Glutamatergic neuron (in vitro differentiated cells): ENCODE measurements around the gene UGP2. TPM values are rescaled to one million over a fixed set of nuclear protein-coding genes. Genes with fewer than 3 reads are reported as not detected.

Experiments used
- DNase-seq: peaks from one replicate; pipeline ENCODE4 v3.0.0; 2022
- H3K27ac Mint-ChIP-seq: one replicate; pipeline ENCODE4 v1.8.0; 2020; ENCODE audit warnings: mild to moderate bottlenecking, mixed read lengths, inconsistent platforms; ENCODE audit not compliant: unreplicated experiment
- H3K27me3 Mint-ChIP-seq: one replicate; pipeline ENCODE4 v1.8.0; 2020; ENCODE audit warnings: mild to moderate bottlenecking, moderate library complexity, mixed read lengths, inconsistent platforms; ENCODE audit not compliant: unreplicated experiment
- H3K36me3 Mint-ChIP-seq: one replicate; pipeline ENCODE4 v1.8.0; 2020; ENCODE audit warnings: mild to moderate bottlenecking, mixed read lengths, inconsistent platforms; ENCODE audit not compliant: unreplicated experiment
- H3K4me1 Mint-ChIP-seq: one replicate; pipeline ENCODE4 v1.8.0; 2020; ENCODE audit warnings: mild to moderate bottlenecking, low read depth, mixed read lengths, inconsistent platforms; ENCODE audit not compliant: unreplicated experiment
- H3K4me3 Mint-ChIP-seq: one replicate; pipeline ENCODE4 v1.8.0; 2020; ENCODE audit warnings: mild to moderate bottlenecking, mixed read lengths, inconsistent platforms; ENCODE audit not compliant: unreplicated experiment
- H3K9me3 Mint-ChIP-seq: one replicate; pipeline ENCODE4 v1.8.0; 2020; ENCODE audit warnings: mild to moderate bottlenecking, moderate library complexity, mixed read lengths, inconsistent platforms; ENCODE audit not compliant: unreplicated experiment
- total RNA-seq: library from RNA; stranded (reverse); fragmentation: NEBNext Ultra II Directional; extraction: Animal tissue kit (Norgen Biotek cat#: 25700); gene quantifications from one replicate; pipeline ENCODE4 v1.2.1, GENCODE V29; 2021; ENCODE audit not compliant: unreplicated experiment
- TF ChIP-seq, protein P1 (sequence below): fragments of 200-600 bp; sonication (generic); IDR thresholded peaks from one replicate; pipeline ENCODE4 v1.5.0; 2021; ENCODE audit not compliant: partially characterized antibody, unreplicated experiment

Gene UGP2
- total RNA-seq, 1 donor from 2014 or later = 68.6 TPM

GRCh38 chr2:63894167-63894566 is 52.5 kb downstream of the UGP2 start:
- no peak for DNase-seq
- TF ChIP-seq, protein P1, sequence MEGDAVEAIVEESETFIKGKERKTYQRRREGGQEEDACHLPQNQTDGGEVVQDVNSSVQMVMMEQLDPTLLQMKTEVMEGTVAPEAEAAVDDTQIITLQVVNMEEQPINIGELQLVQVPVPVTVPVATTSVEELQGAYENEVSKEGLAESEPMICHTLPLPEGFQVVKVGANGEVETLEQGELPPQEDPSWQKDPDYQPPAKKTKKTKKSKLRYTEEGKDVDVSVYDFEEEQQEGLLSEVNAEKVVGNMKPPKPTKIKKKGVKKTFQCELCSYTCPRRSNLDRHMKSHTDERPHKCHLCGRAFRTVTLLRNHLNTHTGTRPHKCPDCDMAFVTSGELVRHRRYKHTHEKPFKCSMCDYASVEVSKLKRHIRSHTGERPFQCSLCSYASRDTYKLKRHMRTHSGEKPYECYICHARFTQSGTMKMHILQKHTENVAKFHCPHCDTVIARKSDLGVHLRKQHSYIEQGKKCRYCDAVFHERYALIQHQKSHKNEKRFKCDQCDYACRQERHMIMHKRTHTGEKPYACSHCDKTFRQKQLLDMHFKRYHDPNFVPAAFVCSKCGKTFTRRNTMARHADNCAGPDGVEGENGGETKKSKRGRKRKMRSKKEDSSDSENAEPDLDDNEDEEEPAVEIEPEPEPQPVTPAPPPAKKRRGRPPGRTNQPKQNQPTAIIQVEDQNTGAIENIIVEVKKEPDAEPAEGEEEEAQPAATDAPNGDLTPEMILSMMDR = no peak
- no peaks in the 10 kb centered on the region for H3K4me1 Mint-ChIP-seq
- H3K9me3 Mint-ChIP-seq = peaks cover 2% of the 10 kb centered on the region
- peaks cover under 1% of the 10 kb centered on the region for H3K36me3 Mint-ChIP-seq
- H3K27ac Mint-ChIP-seq = no peak overlapping the region
- no peak overlapping the region for H3K4me3 Mint-ChIP-seq
- no peaks in the 10 kb centered on the region for H3K27me3 Mint-ChIP-seq

GRCh38 chr2:63898839-63899238 is 57.1 kb downstream of the UGP2 start:
- no peaks in the 10 kb centered on the region for H3K4me1 Mint-ChIP-seq
- H3K27ac Mint-ChIP-seq = no peak overlapping the region
- H3K9me3 Mint-ChIP-seq = peaks cover 4% of the 10 kb centered on the region
- TF ChIP-seq, protein P1 = no peak
- DNase-seq = no peak
- peaks cover 28% of the 10 kb centered on the region for H3K36me3 Mint-ChIP-seq
- no peaks in the 10 kb centered on the region for H3K27me3 Mint-ChIP-seq
- no peak overlapping the region for H3K4me3 Mint-ChIP-seq

GRCh38 chr2:63899639-63900038 is 57.9 kb downstream of the UGP2 start:
- Mint-ChIP-seq H3K4me1 (no peaks in the 10 kb centered on the region), H3K27ac (no peak overlapping the region), H3K36me3 (peaks cover 28% of the 10 kb centered on the region), H3K9me3 (peaks cover 4% of the 10 kb centered on the region), H3K4me3 (no peak overlapping the region), H3K27me3 (no peaks in the 10 kb centered on the region)
- DNase-seq = no peak
- TF ChIP-seq, protein P1 = no peak

DNA sequence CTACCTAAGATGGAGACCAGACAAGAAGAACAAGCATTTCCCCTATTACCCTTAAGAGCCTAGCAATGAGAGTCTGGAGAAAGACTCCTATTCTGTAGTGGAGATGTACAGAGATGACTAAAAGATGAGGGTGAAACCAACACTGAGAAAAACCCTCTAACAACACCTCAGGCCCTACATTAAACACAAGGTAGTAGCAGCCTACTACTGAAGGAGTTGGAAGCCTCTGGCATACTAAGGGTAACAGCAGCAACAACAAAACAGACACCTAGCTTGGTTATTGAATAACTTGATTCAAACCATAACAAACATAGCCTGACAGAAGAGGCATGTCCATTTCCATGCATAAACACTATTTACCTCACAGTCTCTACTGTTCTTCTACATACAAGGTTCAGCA is 60.5 kb downstream of the UGP2 start:
- no peak overlapping the region for H3K4me3 Mint-ChIP-seq
- TF ChIP-seq, protein P1 = no peak
- no peaks in the 10 kb centered on the region for H3K4me1 Mint-ChIP-seq
- peaks cover 4% of the 10 kb centered on the region for H3K9me3 Mint-ChIP-seq
- no peak for DNase-seq
- no peaks in the 10 kb centered on the region for H3K27me3 Mint-ChIP-seq
- H3K36me3 Mint-ChIP-seq = peaks cover 28% of the 10 kb centered on the region
- H3K27ac Mint-ChIP-seq = no peak overlapping the region

DNA sequence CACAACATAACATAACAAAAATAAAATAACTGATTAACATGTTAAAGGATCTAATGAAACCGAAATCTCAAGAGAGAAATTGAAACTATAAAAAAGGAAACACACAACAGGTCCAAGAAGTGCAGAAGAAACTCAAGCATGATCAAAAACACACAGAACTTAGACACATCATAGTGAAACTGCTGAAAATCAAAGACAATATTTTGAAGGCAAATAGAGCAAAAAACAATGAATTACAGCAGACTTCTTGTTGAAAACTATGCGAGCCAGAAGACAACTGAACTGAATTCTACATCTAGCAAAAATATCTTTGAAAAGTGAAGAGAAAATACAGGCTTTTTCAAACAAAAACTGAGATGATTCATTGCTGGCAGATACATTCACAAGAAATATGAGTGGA is 61.3 kb downstream of the UGP2 start:
- Mint-ChIP-seq H3K9me3 (peaks cover 4% of the 10 kb centered on the region), H3K4me3 (no peak overlapping the region), H3K27ac (no peak overlapping the region), H3K36me3 (peaks cover 28% of the 10 kb centered on the region), H3K4me1 (no peaks in the 10 kb centered on the region), H3K27me3 (no peaks in the 10 kb centered on the region)
- DNase-seq = no peak
- TF ChIP-seq, protein P1 = no peak
